IPS-18c (cell line): Measurements from ENCODE around the gene ADCY2.

ENCODE experiments used
- H3K4me3 ChIP-seq: 2 replicates; pipeline ENCODE4 v1.7.0; 2013; ENCODE audit warnings: low read depth, mild to moderate bottlenecking, low read length, moderate library complexity; ENCODE audit not compliant: insufficient read depth
- H3K9me3 ChIP-seq: one replicate; pipeline ENCODE4 v1.6.1; 2013; ENCODE audit warnings: mild to moderate bottlenecking, low read length, moderate library complexity; ENCODE audit not compliant: control insufficient read depth, insufficient read depth

Gene ADCY2

DNA sequence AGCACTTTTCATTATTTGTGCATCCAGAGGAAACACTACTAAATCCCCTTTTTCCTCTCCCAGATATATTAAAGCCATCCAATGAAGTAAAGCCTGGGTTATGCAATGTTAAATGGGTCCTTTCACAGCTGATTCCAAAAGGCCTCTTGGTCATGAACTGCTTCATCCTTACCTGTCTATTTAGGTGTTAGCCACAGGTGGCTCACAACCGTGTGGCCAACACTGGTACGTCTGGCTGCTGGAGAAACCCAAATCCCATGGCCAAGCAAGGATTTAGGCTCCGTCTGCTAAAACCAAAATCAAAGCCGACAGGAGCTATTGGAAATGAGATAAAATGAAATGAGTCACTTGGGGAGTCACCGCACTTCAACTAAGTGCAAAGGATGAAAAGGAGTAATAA, 193.9 kb downstream of the ADCY2 start:
- Histone ChIP-seq H3K4me3 (no peak overlapping the region), H3K9me3 (no peaks in the 10 kb centered on the region)

DNA sequence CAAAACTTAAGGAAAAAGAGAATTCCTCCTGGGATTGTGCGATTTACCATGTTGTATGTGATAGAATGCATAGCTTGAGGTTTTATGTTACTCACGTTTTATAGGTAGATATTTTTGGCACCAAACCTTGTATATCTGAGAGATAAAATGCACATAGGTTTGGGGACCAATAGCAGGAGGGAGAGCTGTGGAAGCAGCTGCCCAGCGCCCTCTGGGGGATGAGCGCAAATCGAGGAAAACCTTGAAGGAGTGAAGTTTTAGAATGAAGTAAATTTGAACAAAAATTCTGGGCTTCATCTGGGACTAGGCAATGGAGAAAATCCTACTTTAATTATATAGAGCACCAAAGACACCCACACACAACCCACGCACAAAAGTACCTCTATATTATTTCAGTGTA, 197.0 kb downstream of the ADCY2 start:
- H3K4me3 ChIP-seq, result no peak overlapping the region
- no peaks in the 10 kb centered on the region for H3K9me3 ChIP-seq

DNA sequence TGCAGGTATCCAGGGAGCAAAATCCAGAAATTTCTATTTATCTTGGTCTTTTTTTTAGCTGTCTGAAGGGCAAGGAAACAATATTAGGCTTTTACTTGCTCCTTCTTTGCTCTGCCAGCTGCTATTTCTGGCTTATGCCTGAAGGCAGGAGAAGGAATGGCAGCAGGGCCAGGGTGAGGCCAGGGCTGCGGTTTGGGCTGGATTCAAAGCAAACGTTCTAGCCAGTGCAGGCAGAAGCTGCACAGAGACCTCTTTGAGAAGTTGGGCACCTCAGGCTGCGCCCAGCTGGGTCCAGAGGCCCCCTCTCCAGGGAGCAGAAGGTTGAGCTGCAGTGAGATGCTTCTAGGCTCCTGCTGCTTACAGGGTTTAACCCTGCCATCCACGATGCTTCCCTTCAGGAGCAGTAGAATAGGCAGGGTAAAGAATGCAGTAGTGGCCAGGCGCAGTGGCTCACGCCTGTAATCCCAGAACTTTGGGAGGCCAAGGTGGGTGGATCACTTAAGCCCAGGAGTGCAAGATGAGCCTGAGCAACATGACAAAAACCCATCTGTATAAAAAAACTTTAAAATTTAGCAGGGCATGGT, 201.2 kb downstream of the ADCY2 start:
- no peaks in the 10 kb centered on the region for H3K9me3 ChIP-seq
- no peak overlapping the region for H3K4me3 ChIP-seq

DNA sequence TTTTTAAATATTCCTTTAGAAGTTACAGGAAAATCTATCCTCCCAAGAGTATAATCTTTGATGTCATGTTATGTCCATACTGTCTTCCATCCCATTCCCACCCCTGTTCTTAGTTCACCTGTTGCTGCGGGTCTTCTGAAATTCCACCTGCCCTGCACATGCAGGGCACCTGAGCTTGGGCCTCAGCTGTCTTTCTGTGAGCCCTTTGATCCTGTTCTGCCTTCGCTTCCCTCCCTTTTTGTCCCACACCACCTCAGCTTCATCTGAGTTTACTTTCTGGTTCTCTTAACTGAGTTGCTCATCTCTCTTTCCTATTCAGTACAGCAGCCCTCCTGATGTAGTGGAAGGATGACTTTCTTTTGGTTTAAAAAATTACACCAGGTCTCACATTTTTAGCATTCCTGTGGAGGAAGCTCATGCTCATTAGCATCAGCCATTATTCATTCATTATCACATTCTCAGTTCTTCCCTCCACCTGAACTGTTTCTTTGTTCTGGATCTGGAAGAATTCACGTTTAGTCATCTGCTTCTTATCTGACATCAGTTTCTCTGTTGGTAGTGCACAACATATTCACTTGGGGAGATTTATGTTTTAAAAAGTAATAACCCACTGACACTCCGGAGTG, 211.0 kb downstream of the ADCY2 start:
- no peak overlapping the region for H3K4me3 ChIP-seq

DNA sequence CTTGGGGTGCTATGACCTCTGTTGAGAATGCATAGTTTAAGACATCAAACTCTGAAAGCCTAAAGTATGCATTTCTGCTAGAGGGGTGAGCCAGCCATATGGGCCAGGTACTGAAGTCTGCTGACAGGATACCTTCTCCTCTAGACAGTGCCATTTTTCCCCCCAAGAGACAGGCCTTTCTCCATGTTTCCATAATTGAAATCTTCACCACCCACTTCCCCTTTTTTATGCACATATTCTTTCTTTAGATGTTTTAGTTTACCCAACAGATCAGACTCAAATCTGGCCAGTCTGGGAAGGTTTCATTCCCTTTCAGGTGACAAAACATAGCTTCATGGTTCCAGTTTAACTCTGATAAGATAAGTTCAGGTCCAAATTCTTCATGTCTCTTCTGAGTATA, 212.8 kb downstream of the ADCY2 start:
- Histone ChIP-seq H3K9me3 (no peaks in the 10 kb centered on the region), H3K4me3 (no peak overlapping the region)

More for the DNA sequence above, 211.0 kb downstream of the ADCY2 start:
- no peaks in the 10 kb centered on the region for H3K9me3 ChIP-seq

DNA sequence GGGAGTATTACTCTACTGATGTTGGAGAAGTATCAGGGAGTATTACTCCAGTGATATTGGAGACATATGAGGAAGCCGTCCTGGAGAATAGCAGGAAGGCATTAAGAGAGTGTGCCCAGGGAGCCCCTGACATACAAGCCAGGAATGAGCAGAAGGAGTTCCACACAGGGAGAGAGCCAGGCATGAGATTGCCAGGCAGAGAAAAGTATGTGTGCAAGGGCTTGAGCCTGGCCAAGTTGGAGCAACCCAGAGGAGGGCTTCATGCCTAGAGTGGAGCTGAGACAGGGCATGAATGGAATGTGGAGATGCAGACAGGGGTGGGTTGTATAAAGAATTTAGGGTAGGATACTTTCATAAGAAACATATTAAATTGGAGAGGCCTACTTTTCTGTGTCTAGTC, 213.8 kb downstream of the ADCY2 start:
- no peak overlapping the region for H3K4me3 ChIP-seq
- no peaks in the 10 kb centered on the region for H3K9me3 ChIP-seq

DNA sequence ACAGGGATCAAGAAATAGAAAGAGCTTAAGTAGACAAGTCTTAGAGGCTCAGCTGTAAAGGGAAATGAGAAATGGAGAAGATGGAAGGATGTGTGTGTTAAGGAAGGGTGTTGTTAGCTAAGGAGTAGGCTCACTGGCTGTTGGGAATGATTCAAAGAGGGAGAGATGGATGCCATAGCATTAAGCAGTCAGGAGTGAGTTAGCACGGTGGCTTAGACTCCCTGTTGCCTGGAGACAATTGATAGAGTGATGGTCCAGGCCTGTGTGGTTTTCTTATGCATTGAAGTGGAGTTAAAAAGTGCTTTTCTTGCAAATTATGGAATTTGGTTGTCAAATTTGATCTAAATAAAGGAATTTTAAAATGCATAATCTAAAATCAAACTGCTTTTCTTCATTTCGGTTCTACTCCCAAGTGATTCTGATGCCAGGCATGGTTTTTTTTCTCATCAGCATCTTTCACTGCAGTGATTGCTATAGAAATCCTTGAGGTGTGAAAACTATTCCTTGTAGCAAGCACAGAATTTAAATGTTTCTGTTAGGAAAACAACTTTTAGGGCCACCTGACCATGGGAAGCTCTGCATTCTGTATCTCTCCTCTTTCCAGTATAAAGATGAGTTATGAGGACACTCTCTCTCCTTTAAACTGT, 214.7 kb downstream of the ADCY2 start:
- Histone ChIP-seq H3K4me3 (no peak overlapping the region), H3K9me3 (no peaks in the 10 kb centered on the region)

DNA sequence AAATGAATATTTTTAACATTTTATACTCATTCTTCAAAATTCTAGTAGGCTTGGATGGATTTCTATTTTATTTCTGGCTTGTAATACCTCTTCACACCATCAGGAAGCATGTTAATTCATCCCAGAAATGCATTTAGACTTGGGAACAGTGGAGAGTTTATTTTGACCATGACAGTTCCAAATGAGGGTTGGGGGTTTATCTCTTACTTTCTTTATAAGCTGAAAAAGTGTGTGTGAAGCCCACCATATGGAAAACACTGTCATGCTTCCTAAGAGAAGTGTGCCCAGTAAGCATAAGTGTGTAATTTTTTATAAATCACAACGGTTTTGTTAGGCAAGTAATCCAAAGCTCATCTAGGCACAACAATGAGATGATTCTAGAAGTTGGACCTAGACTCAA, 215.6 kb downstream of the ADCY2 start:
- H3K4me3 ChIP-seq, result no peak overlapping the region
- no peaks in the 10 kb centered on the region for H3K9me3 ChIP-seq

DNA sequence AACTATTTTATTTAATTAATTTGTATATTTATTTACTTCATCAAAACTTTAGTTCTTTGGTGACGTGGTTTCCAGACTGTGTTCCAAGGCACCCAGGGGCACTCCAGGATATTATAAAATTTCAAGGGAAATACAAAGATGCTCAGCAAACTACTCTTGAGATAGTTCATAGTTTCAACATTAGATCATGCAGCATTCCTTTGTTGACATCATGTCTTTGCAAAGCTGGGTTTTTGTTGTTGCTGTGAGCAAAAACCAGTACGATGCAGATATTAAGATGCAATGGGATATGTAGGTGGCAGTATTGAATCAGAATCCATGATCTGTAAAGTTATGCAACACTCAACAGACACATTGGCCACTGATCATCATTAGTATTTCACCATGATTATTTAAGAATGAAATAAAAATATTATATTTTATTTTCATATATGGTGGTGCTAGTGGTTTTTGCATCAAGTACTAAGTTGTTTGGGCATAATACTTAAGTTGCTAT, 219.7 kb downstream of the ADCY2 start:
- no peaks in the 10 kb centered on the region for H3K9me3 ChIP-seq
- H3K4me3 ChIP-seq, result no peak overlapping the region

DNA sequence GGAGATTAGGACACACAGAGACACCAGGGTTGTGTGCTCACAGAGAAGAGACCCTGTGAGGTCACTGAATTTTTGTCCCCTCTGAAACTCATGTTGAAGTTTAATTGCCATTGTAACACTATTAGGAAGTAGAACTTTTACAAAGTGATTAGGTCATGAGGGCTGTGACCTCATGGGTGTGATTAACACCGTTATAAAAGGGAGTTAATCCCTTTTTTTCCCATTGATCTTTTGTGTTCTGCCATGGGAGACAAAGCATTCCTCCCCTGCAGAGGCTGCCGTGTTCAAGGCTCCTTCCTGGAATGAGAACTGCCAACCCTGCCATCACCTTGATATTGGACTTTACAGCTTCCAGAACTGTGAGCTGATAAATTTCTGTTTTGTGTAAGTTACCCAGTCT, 221.0 kb downstream of the ADCY2 start:
- Histone ChIP-seq H3K9me3 (no peaks in the 10 kb centered on the region), H3K4me3 (no peak overlapping the region)

DNA sequence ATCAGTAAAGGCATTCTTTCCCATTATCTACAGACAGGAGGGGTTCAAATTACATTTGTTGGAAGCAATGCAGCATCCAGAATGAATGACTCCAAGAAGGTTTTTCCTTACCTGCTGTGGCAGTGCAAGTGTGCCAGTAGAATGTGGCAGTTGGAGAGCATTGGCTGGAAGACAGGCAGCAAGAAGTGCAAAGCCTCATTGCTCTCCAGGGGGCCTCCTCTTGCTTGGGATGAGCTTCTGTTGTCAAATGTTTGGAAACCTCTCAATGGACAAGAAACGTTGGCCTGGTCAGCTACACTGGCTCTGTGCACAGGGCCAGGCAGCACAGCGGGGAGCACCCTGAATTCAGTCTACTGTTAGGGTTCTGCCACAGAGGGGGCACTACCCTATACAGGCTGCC, 226.6 kb downstream of the ADCY2 start:
- Histone ChIP-seq H3K9me3 (no peaks in the 10 kb centered on the region), H3K4me3 (no peak overlapping the region)

DNA sequence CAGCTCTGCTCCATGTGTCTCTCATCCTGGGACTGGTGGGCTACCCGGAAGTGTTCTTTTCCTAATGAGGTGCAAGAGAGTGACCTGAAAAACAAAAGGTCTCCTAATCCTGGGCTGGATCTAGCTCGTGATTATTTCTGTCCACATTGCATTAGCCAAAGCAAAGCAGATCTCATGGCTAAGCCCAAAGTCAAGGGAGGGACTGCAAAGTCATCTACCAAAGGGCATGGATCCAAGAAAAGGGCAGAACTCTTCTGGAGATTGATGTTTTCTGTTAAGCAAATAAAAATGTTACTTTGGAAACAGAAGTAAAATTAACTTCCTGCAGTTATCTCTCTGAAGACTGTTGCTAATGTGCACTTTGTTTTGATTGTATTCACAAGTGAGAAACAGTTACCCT, 229.8 kb downstream of the ADCY2 start:
- Histone ChIP-seq H3K9me3 (no peaks in the 10 kb centered on the region), H3K4me3 (no peak overlapping the region)

DNA sequence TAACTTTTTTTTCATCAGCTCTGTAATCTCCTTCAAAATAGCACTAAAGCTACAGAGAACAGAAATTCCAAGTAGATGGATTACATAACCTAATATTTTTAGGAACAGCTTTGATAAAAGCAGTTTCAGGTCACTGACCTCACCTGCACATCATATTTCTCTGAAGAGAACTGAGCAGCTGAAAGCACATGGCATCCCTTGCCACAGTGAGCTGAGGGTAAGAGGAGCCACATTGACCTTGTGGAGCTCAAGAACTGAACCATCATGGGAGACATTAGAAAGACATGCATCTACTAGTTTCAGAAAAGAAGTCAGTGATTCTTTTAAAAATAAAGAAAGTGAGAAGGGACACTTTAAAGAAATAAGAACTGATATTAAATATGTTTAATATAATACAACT, 232.3 kb downstream of the ADCY2 start:
- Histone ChIP-seq H3K9me3 (no peaks in the 10 kb centered on the region), H3K4me3 (no peak overlapping the region)

DNA sequence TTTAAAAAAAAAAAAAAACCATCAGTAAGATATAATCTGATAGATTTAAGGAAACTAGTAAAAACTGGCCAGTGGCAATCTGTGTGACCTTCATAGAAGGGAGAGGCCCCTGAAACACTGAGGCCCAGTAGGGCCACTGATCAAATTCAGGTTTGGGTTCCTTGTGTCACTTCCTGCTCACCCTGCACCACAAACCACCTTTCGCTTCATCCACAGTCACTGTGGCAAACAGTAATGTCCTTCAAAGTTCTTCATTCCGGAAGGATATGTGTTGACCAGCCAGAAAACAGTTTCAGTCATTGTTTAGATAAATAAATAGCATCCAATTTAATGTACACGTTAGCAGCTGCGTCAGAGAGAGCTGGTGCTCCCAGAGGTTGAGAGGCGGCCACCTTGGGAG, 232.9 kb downstream of the ADCY2 start:
- Histone ChIP-seq H3K9me3 (no peaks in the 10 kb centered on the region), H3K4me3 (no peak overlapping the region)

DNA sequence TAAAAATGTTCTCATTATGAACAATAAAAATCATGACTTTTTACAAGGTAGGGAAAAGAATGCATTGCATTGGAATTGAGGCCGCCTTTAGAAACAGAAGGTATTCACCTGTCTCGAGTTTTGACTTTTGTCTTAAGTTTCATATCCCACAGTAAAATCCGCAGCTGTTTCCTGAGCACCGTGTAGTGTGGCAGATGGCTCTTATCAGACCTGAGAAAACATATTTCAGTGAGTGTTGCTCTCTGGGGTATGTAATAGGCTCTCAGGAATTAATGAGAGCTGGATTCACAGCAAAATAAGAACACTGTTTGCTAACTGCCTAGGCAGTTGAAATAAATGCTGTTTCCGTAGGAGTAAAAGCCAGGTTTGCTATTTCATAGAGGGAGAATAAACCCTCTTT, 233.6 kb downstream of the ADCY2 start:
- no peak overlapping the region for H3K4me3 ChIP-seq
- no peaks in the 10 kb centered on the region for H3K9me3 ChIP-seq

DNA sequence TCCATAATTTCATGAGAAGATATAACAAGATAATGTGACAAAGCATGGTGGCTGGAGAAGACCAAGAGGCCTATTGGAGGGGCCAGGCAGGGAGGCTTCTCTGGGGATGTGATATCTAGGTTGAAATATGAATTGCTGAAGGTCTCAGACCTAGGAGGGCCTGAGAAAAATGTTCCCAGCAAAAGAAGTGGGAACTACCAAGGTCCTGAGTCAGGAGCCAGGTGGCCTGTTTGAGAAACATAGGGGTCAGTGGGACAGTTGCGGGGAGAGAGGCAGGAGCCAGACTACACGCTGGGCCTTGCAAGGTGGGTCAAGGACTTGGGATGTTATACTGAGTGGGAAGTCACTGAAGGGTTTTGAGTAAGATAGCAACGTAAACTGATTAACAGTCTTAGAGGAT, 238.9 kb downstream of the ADCY2 start:
- H3K4me3 ChIP-seq, result no peak overlapping the region
- no peaks in the 10 kb centered on the region for H3K9me3 ChIP-seq

DNA sequence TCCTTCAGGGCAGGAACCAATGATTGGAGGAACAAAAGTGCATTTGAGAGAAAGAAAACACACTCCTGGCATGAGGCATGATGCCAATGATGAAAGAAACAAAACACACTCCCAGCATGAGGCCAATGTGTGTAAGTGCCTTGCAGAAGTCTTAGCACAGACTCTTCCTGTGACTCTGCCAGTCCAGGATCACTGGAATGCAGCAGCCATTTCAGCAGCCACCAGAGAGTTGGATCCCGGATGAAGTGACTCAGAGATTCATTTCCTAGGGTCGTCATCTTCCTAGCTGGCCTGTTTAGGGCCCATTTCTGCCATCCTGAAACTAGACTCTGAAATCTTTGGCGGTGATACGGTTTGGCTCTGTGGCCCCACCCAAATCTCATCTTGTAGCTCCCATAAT, 242.5 kb downstream of the ADCY2 start:
- Histone ChIP-seq H3K9me3 (no peaks in the 10 kb centered on the region), H3K4me3 (no peak overlapping the region)

DNA sequence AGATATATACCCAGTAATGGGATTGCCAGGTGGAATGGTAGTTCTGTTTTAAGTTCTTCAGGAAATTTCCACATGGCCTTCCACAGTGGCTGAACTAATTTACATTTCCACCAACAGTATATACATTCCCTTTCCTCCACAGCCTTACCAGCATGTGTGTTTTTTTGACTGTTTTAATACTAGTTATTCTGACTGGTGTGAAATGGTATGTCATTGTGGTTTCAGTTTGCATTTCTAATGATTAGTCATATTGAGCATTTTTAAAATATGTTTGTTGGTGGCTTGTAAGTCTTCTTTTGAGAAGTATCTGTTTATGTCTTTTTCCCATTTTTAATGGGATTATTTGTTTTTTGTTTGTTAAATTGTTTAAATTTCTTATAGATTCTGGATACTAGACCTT, 246.1 kb downstream of the ADCY2 start:
- Histone ChIP-seq H3K4me3 (no peak overlapping the region), H3K9me3 (no peaks in the 10 kb centered on the region)
